Activated naive CD8-positive, alpha-beta T cell (primary cell): Measurements from ENCODE around the gene PLCH1.

ENCODE experiments used
- H3K27ac Mint-ChIP-seq: one replicate; pipeline ENCODE4 v1.8.0; 2021; ENCODE audit warnings: mixed read lengths
- H3K27me3 Mint-ChIP-seq: one replicate; pipeline ENCODE4 v1.8.0; 2021; ENCODE audit warnings: mixed read lengths
- H3K36me3 Mint-ChIP-seq: one replicate; pipeline ENCODE4 v1.8.0; 2021; ENCODE audit warnings: mixed read lengths
- H3K4me1 Mint-ChIP-seq: one replicate; pipeline ENCODE4 v1.8.0; 2021; ENCODE audit warnings: low read depth, mixed read lengths
- H3K4me3 Mint-ChIP-seq: one replicate; pipeline ENCODE4 v1.8.0; 2021; ENCODE audit warnings: mild to moderate bottlenecking, mixed read lengths
- H3K9me3 Mint-ChIP-seq: one replicate; pipeline ENCODE4 v1.8.0; 2021; ENCODE audit warnings: low read depth, mixed read lengths

The PLCH1 gene

GRCh38 chr3:155682426-155683343, 62.2 kb downstream of the PLCH1 start:
- no peaks in the 10 kb centered on the region for H3K36me3 Mint-ChIP-seq
- no peaks in the 10 kb centered on the region for H3K4me1 Mint-ChIP-seq
- H3K27ac Mint-ChIP-seq = no peak overlapping the region
- H3K27me3 Mint-ChIP-seq = no peaks in the 10 kb centered on the region
- H3K4me3 Mint-ChIP-seq = no peak overlapping the region
- H3K9me3 Mint-ChIP-seq = no peaks in the 10 kb centered on the region

- no peaks in the 10 kb centered on the region for H3K36me3 Mint-ChIP-seq
- H3K4me1 Mint-ChIP-seq = no peaks in the 10 kb centered on the region
- no peak overlapping the region for H3K4me3 Mint-ChIP-seq
- H3K27ac Mint-ChIP-seq = no peak overlapping the region
- no peaks in the 10 kb centered on the region for H3K9me3 Mint-ChIP-seq
- H3K27me3 Mint-ChIP-seq = no peaks in the 10 kb centered on the region
Observed at GRCh38 chr3:155676252-155676981, 68.5 kb downstream of the PLCH1 start.

- no peaks in the 10 kb centered on the region for H3K4me1 Mint-ChIP-seq
- no peaks in the 10 kb centered on the region for H3K9me3 Mint-ChIP-seq
- no peaks in the 10 kb centered on the region for H3K36me3 Mint-ChIP-seq
- H3K27me3 Mint-ChIP-seq = no peaks in the 10 kb centered on the region
- no peak overlapping the region for H3K4me3 Mint-ChIP-seq
- H3K27ac Mint-ChIP-seq = no peak overlapping the region
Observed at GRCh38 chr3:155675094-155675493, 69.8 kb downstream of the PLCH1 start.

- Mint-ChIP-seq H3K4me1 (no peaks in the 10 kb centered on the region), H3K27ac (no peak overlapping the region), H3K9me3 (no peaks in the 10 kb centered on the region), H3K27me3 (no peaks in the 10 kb centered on the region), H3K4me3 (no peak overlapping the region), H3K36me3 (no peaks in the 10 kb centered on the region)
Observed at GRCh38 chr3:155673421-155673820, 71.5 kb downstream of the PLCH1 start.

GRCh38 chr3:155670335-155670734, 74.5 kb downstream of the PLCH1 start:
- Mint-ChIP-seq H3K36me3 (no peaks in the 10 kb centered on the region), H3K9me3 (no peaks in the 10 kb centered on the region), H3K4me1 (no peaks in the 10 kb centered on the region), H3K27ac (no peak overlapping the region), H3K4me3 (no peak overlapping the region), H3K27me3 (no peaks in the 10 kb centered on the region)

- Mint-ChIP-seq H3K9me3 (no peaks in the 10 kb centered on the region), H3K27ac (no peak overlapping the region), H3K36me3 (no peaks in the 10 kb centered on the region), H3K27me3 (no peaks in the 10 kb centered on the region), H3K4me1 (no peaks in the 10 kb centered on the region), H3K4me3 (no peak overlapping the region)
Observed at GRCh38 chr3:155667988-155668387, 76.9 kb downstream of the PLCH1 start.

- H3K9me3 Mint-ChIP-seq = no peaks in the 10 kb centered on the region
- no peak overlapping the region for H3K4me3 Mint-ChIP-seq
- no peak overlapping the region for H3K27ac Mint-ChIP-seq
- H3K27me3 Mint-ChIP-seq = no peaks in the 10 kb centered on the region
- H3K4me1 Mint-ChIP-seq = no peaks in the 10 kb centered on the region
- no peaks in the 10 kb centered on the region for H3K36me3 Mint-ChIP-seq
Observed at GRCh38 chr3:155664925-155665695, 79.8 kb downstream of the PLCH1 start.

GRCh38 chr3:155663467-155664212, 81.2 kb downstream of the PLCH1 start:
- H3K27ac Mint-ChIP-seq = no peak overlapping the region
- no peaks in the 10 kb centered on the region for H3K36me3 Mint-ChIP-seq
- H3K4me3 Mint-ChIP-seq = no peak overlapping the region
- H3K9me3 Mint-ChIP-seq = no peaks in the 10 kb centered on the region
- no peaks in the 10 kb centered on the region for H3K27me3 Mint-ChIP-seq
- H3K4me1 Mint-ChIP-seq = no peaks in the 10 kb centered on the region

- Mint-ChIP-seq H3K27me3 (no peaks in the 10 kb centered on the region), H3K4me1 (no peaks in the 10 kb centered on the region), H3K4me3 (no peak overlapping the region), H3K27ac (no peak overlapping the region), H3K9me3 (no peaks in the 10 kb centered on the region), H3K36me3 (no peaks in the 10 kb centered on the region)
Observed at GRCh38 chr3:155661760-155662159, 83.1 kb downstream of the PLCH1 start.

- H3K27ac Mint-ChIP-seq = no peak overlapping the region
- no peaks in the 10 kb centered on the region for H3K36me3 Mint-ChIP-seq
- H3K4me3 Mint-ChIP-seq = no peak overlapping the region
- no peaks in the 10 kb centered on the region for H3K4me1 Mint-ChIP-seq
- no peaks in the 10 kb centered on the region for H3K27me3 Mint-ChIP-seq
- H3K9me3 Mint-ChIP-seq = no peaks in the 10 kb centered on the region
Observed at GRCh38 chr3:155661042-155661441, 83.8 kb downstream of the PLCH1 start.

- no peaks in the 10 kb centered on the region for H3K9me3 Mint-ChIP-seq
- H3K4me1 Mint-ChIP-seq = no peaks in the 10 kb centered on the region
- H3K27me3 Mint-ChIP-seq = no peaks in the 10 kb centered on the region
- H3K27ac Mint-ChIP-seq = no peak overlapping the region
- no peaks in the 10 kb centered on the region for H3K36me3 Mint-ChIP-seq
- no peak overlapping the region for H3K4me3 Mint-ChIP-seq
Observed at GRCh38 chr3:155658671-155659261, 86.1 kb downstream of the PLCH1 start.

GRCh38 chr3:155658006-155658405, 86.9 kb downstream of the PLCH1 start:
- Mint-ChIP-seq H3K27ac (no peak overlapping the region), H3K9me3 (no peaks in the 10 kb centered on the region), H3K4me3 (no peak overlapping the region), H3K27me3 (no peaks in the 10 kb centered on the region), H3K4me1 (no peaks in the 10 kb centered on the region), H3K36me3 (no peaks in the 10 kb centered on the region)

GRCh38 chr3:155657161-155657560, 87.7 kb downstream of the PLCH1 start:
- no peaks in the 10 kb centered on the region for H3K9me3 Mint-ChIP-seq
- H3K4me3 Mint-ChIP-seq = no peak overlapping the region
- no peaks in the 10 kb centered on the region for H3K36me3 Mint-ChIP-seq
- no peaks in the 10 kb centered on the region for H3K27me3 Mint-ChIP-seq
- no peak overlapping the region for H3K27ac Mint-ChIP-seq
- no peaks in the 10 kb centered on the region for H3K4me1 Mint-ChIP-seq

GRCh38 chr3:155656466-155656865, 88.4 kb downstream of the PLCH1 start:
- Mint-ChIP-seq H3K4me1 (no peaks in the 10 kb centered on the region), H3K9me3 (no peaks in the 10 kb centered on the region), H3K4me3 (no peak overlapping the region), H3K27me3 (no peaks in the 10 kb centered on the region), H3K27ac (no peak overlapping the region), H3K36me3 (no peaks in the 10 kb centered on the region)
